ENCODE results near the gene MORN1.

- TF ChIP-seq, protein P1, sequence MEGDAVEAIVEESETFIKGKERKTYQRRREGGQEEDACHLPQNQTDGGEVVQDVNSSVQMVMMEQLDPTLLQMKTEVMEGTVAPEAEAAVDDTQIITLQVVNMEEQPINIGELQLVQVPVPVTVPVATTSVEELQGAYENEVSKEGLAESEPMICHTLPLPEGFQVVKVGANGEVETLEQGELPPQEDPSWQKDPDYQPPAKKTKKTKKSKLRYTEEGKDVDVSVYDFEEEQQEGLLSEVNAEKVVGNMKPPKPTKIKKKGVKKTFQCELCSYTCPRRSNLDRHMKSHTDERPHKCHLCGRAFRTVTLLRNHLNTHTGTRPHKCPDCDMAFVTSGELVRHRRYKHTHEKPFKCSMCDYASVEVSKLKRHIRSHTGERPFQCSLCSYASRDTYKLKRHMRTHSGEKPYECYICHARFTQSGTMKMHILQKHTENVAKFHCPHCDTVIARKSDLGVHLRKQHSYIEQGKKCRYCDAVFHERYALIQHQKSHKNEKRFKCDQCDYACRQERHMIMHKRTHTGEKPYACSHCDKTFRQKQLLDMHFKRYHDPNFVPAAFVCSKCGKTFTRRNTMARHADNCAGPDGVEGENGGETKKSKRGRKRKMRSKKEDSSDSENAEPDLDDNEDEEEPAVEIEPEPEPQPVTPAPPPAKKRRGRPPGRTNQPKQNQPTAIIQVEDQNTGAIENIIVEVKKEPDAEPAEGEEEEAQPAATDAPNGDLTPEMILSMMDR (conservative IDR thresholded peaks at IDR 0.05) = no peak
- TF ChIP-seq EZH2 (IDR thresholded peaks at IDR 0.05; ENCODE audit: low read depth) = no peak
Observed at GRCh38 chr1:2407166-2407990, 16.0 kb upstream of the MORN1 start.
